Activated T-cell treated with anti-CD3 and anti-CD28 coated beads for 4 hours (primary cell): Measurements from ENCODE around the gene SUZ12.
"Not testable (repeated sequence)": the region's sequence is repeated elsewhere in the genome, so short reads cannot be mapped to it uniquely, and the experiment has no call there.

Experiments
- DNase-seq: peaks from one replicate; pipeline ENCODE4 v3.0.0-alpha.2; 2020

SUZ12 gene

GRCh38 chr17:31964131-31964530 is 27.3 kb downstream of the SUZ12 start:
- DNase-seq, result not testable (repeated sequence)

GRCh38 chr17:31967648-31968047 is 30.8 kb downstream of the SUZ12 start:
- DNase-seq, result no peak

GRCh38 chr17:31970416-31970815 is 33.6 kb downstream of the SUZ12 start:
- not testable (repeated sequence) for DNase-seq

GRCh38 chr17:31974269-31975071 is 37.7 kb downstream of the SUZ12 start:
- not testable (repeated sequence) for DNase-seq

- not testable (repeated sequence) for DNase-seq
Measured at GRCh38 chr17:31975391-31975790, 38.6 kb downstream of the SUZ12 start.

- not testable (repeated sequence) for DNase-seq
Measured at GRCh38 chr17:31991821-31992220, 55.0 kb downstream of the SUZ12 start.

GRCh38 chr17:31997005-31997404 is 60.2 kb downstream of the SUZ12 start:
- DNase-seq, result no peak

GRCh38 chr17:32006957-32007462 is 70.2 kb downstream of the SUZ12 start, which contains the start of gene LRRC37B:
TSS of gene LRRC37B (plus strand) at chr17:32007383. CDS start at chr17:32021393, 14,010 bp downstream.
- DNase-seq, result peak; percentile 82

GRCh38 chr17:32007463-32008298 is 70.9 kb downstream of the SUZ12 start:
- DNase-seq, result peak; percentile 17

GRCh38 chr17:32009262-32009542 is 72.4 kb downstream of the SUZ12 start:
- no peak for DNase-seq

- DNase-seq, result no peak
Measured at GRCh38 chr17:32010114-32010513, 73.3 kb downstream of the SUZ12 start.

GRCh38 chr17:32015245-32016013 is 78.6 kb downstream of the SUZ12 start:
- no peak for DNase-seq

GRCh38 chr17:32016231-32016630 is 79.4 kb downstream of the SUZ12 start:
- DNase-seq, result no peak

- DNase-seq, result no peak
Measured at GRCh38 chr17:32019228-32019627, 82.4 kb downstream of the SUZ12 start.

- no peak for DNase-seq
Measured at GRCh38 chr17:32020943-32021614, 84.3 kb downstream of the SUZ12 start.

- DNase-seq, result no peak
Measured at GRCh38 chr17:32021615-32021955, 84.8 kb downstream of the SUZ12 start.

GRCh38 chr17:32022554-32022953 is 85.7 kb downstream of the SUZ12 start:
- DNase-seq, result not testable (repeated sequence)

GRCh38 chr17:32027271-32027670 is 90.5 kb downstream of the SUZ12 start:
- DNase-seq, result not testable (repeated sequence)

GRCh38 chr17:32033223-32033622 is 96.4 kb downstream of the SUZ12 start:
- no peak for DNase-seq

GRCh38 chr17:32033812-32034211 is 97.0 kb downstream of the SUZ12 start:
- DNase-seq, result not testable (repeated sequence)

GRCh38 chr17:32040246-32040645 is 103.4 kb downstream of the SUZ12 start:
- DNase-seq, result not testable (repeated sequence)

GRCh38 chr17:32041306-32041875 is 104.6 kb downstream of the SUZ12 start:
- not testable (repeated sequence) for DNase-seq
